A204.1 (cell line): ENCODE measurements around the gene TACC3.

Experiments
- FAIRE-seq: peaks from 2 replicates; lab custom pipeline; 2012; peaks lifted over from hg19 to GRCh38; lab: Jason Lieb, UNC

TACC3 gene

GRCh38 chr4:1746919-1747602 is 25.7 kb downstream of the TACC3 start:
- FAIRE-seq = no peak

GRCh38 chr4:1747603-1747967 is 26.3 kb downstream of the TACC3 start:
- FAIRE-seq = no peak

GRCh38 chr4:1748465-1748995 is 27.2 kb downstream of the TACC3 start:
- no peak for FAIRE-seq

GRCh38 chr4:1749370-1749769 is 28.0 kb downstream of the TACC3 start:
- FAIRE-seq = no peak

GRCh38 chr4:1749826-1750225 is 28.5 kb downstream of the TACC3 start:
- FAIRE-seq = no peak

GRCh38 chr4:1750381-1751154 is 29.2 kb downstream of the TACC3 start:
- FAIRE-seq = no peak

- no peak for FAIRE-seq
Observed at GRCh38 chr4:1751155-1751918, 30.0 kb downstream of the TACC3 start.

GRCh38 chr4:1751919-1752283 is 30.6 kb downstream of the TACC3 start:
- no peak for FAIRE-seq

GRCh38 chr4:1752284-1753041 is 31.1 kb downstream of the TACC3 start:
- FAIRE-seq = no peak

- no peak for FAIRE-seq
Observed at GRCh38 chr4:1753294-1753696, 32.0 kb downstream of the TACC3 start.

GRCh38 chr4:1753697-1754311 is 32.5 kb downstream of the TACC3 start:
- no peak for FAIRE-seq

- no peak for FAIRE-seq
Observed at GRCh38 chr4:1754336-1754735, 33.0 kb downstream of the TACC3 start.

GRCh38 chr4:1755297-1755696 is 34.0 kb downstream of the TACC3 start:
- no peak for FAIRE-seq

- FAIRE-seq = no peak
Observed at GRCh38 chr4:1756079-1756478, 34.8 kb downstream of the TACC3 start.

GRCh38 chr4:1756893-1757779 is 35.8 kb downstream of the TACC3 start:
- no peak for FAIRE-seq

- no peak for FAIRE-seq
Observed at GRCh38 chr4:1757836-1758235, 36.5 kb downstream of the TACC3 start.

GRCh38 chr4:1758306-1759121 is 37.2 kb downstream of the TACC3 start:
- no peak for FAIRE-seq

GRCh38 chr4:1759170-1759817 is 38.0 kb downstream of the TACC3 start:
- FAIRE-seq = no peak

GRCh38 chr4:1759818-1760223 is 38.5 kb downstream of the TACC3 start:
- FAIRE-seq = no peak
